Measurements from ENCODE around the gene GGT6. TPM values are rescaled to one million over a fixed set of nuclear protein-coding genes. Genes with fewer than 3 reads are reported as not detected.

Gene GGT6
- total RNA-seq, 1 experiment from 2014 or later = not detected

GRCh38 chr17:4572131-4572530 is 11.8 kb upstream of the GGT6 start:
- no TSS peak for BruUV-seq (replicated peaks)
- Histone ChIP-seq H3K79me2 (ENCODE audit: low read length) (no peaks in the 10 kb centered on the region), H3K27me3 (ENCODE audit: low read length) (peaks cover 4% of the 10 kb centered on the region; the same call in 1 of the 2 replicates), H2AFZ (ENCODE audit: low read length) (no peak overlapping the region), H3K4me1 (ENCODE audit: insufficient read depth, low read length) (no peaks in the 10 kb centered on the region), H3K9me2 (replicated peaks; ENCODE audit: low read length) (no peaks in the 10 kb centered on the region), H3K4me3 (ENCODE audit: low read length) (no peak overlapping the region), H3K9me3 (ENCODE audit: low read length) (no peaks in the 10 kb centered on the region), H3K9ac (ENCODE audit: low read length) (no peak overlapping the region), H3K36me3 (ENCODE audit: low read depth, low read length) (no peaks in the 10 kb centered on the region), H3K27ac (ENCODE audit: low read length) (no peak overlapping the region), H3F3A (ENCODE audit: low read length, unreplicated experiment) (no peaks in the 10 kb centered on the region), H3K4me2 (ENCODE audit: low read length) (no peak overlapping the region), H4K20me1 (ENCODE audit: low read length) (no peaks in the 10 kb centered on the region)
- ATAC-seq (no peak), DNase-seq (no peak)
- intact Hi-C loops (cut with micrococcal nuclease) = no loop called here
- CTCF ChIA-PET = no interaction called here
- no peak for TF ChIP-seq EZH2 (IDR thresholded peaks at IDR 0.05; ENCODE audit: low read length, unreplicated experiment)
- no peak for TF ChIP-seq EZH2phosphoT487 (IDR thresholded peaks at IDR 0.05; ENCODE audit: borderline replicate concordance, low read length)
- TF ChIP-seq CTCF (conservative IDR thresholded peaks at IDR 0.05; ENCODE audit: low read depth, low read length) = no peak
- POLR2A ChIA-PET (ENCODE audit: unreplicated experiment) = no interaction called here

GRCh38 chr17:4569591-4569990 is 9.2 kb upstream of the GGT6 start:
- BruUV-seq (replicated peaks) = no TSS peak
- Histone ChIP-seq H2AFZ (ENCODE audit: low read length) (no peak overlapping the region), H3K9me3 (ENCODE audit: low read length) (no peaks in the 10 kb centered on the region), H3K9ac (ENCODE audit: low read length) (no peak overlapping the region), H3K4me2 (ENCODE audit: low read length) (no peak overlapping the region), H4K20me1 (ENCODE audit: low read length) (no peaks in the 10 kb centered on the region), H3K79me2 (ENCODE audit: low read length) (no peaks in the 10 kb centered on the region), H3K9me2 (replicated peaks; ENCODE audit: low read length) (no peaks in the 10 kb centered on the region), H3K36me3 (ENCODE audit: low read depth, low read length) (no peaks in the 10 kb centered on the region), H3K4me1 (ENCODE audit: insufficient read depth, low read length) (no peaks in the 10 kb centered on the region), H3K27ac (ENCODE audit: low read length) (no peak overlapping the region), H3K4me3 (ENCODE audit: low read length) (no peak overlapping the region), H3F3A (ENCODE audit: low read length, unreplicated experiment) (no peaks in the 10 kb centered on the region), H3K27me3 (ENCODE audit: low read length) (peaks cover 4% of the 10 kb centered on the region; the same call in 1 of the 2 replicates)
- TF ChIP-seq EZH2phosphoT487 (IDR thresholded peaks at IDR 0.05; ENCODE audit: borderline replicate concordance, low read length) (no peak), CTCF (conservative IDR thresholded peaks at IDR 0.05; ENCODE audit: low read depth, low read length) (no peak), EZH2 (IDR thresholded peaks at IDR 0.05; ENCODE audit: low read length, unreplicated experiment) (no peak)
- DNase-seq (no peak), ATAC-seq (no peak)
- ChIA-PET CTCF (no interaction called here), POLR2A (ENCODE audit: unreplicated experiment) (no interaction called here)
- intact Hi-C loops (cut with micrococcal nuclease) = no loop called here

GRCh38 chr17:4566785-4567184 is 6.4 kb upstream of the GGT6 start:
- H3K9ac ChIP-seq (ENCODE audit: low read length) = no peak overlapping the region
- H3K9me2 ChIP-seq (replicated peaks; ENCODE audit: low read length) = no peaks in the 10 kb centered on the region
- H2AFZ ChIP-seq (ENCODE audit: low read length) = no peak overlapping the region
- DNase-seq = peak; percentile 71
- no peaks in the 10 kb centered on the region for H3K36me3 ChIP-seq (ENCODE audit: low read depth, low read length)
- no peaks in the 10 kb centered on the region for H3K4me1 ChIP-seq (ENCODE audit: insufficient read depth, low read length)
- peak; percentile 73 for TF ChIP-seq CTCF (conservative IDR thresholded peaks at IDR 0.05; ENCODE audit: low read depth, low read length)
- TF ChIP-seq EZH2 (IDR thresholded peaks at IDR 0.05; ENCODE audit: low read length, unreplicated experiment) = no peak
- intact Hi-C loops (cut with micrococcal nuclease) = loop anchor here (1.0 kb wide), 1 partner anchor 60 kb away; no protein-coding TSS in a partner anchor
- H3F3A ChIP-seq (ENCODE audit: low read length, unreplicated experiment) = no peaks in the 10 kb centered on the region
- no TSS peak for BruUV-seq (replicated peaks)
- H3K79me2 ChIP-seq (ENCODE audit: low read length) = no peaks in the 10 kb centered on the region
- H3K27me3 ChIP-seq (ENCODE audit: low read length) = peaks cover 4% of the 10 kb centered on the region; the same call in 1 of the 2 replicates
- no peaks in the 10 kb centered on the region for H3K9me3 ChIP-seq (ENCODE audit: low read length)
- POLR2A ChIA-PET (ENCODE audit: unreplicated experiment) = no interaction called here
- no peak overlapping the region for H3K4me3 ChIP-seq (ENCODE audit: low read length)
- no peak overlapping the region for H3K27ac ChIP-seq (ENCODE audit: low read length)
- CTCF ChIA-PET = interaction anchor here (0.5 to 1.6 kb wide), 4 partner anchors 10 to 183 kb away, joined by 3 to 6 read pairs (median 5); no protein-coding TSS in a partner anchor
- H4K20me1 ChIP-seq (ENCODE audit: low read length) = no peaks in the 10 kb centered on the region
- H3K4me2 ChIP-seq (ENCODE audit: low read length) = no peak overlapping the region
- ATAC-seq = peak; percentile 80

All from PC-3 (cell line).